ENCODE data around the gene AP2S1. TPM values are rescaled to one million over a fixed set of nuclear protein-coding genes. Genes with fewer than 3 reads are reported as not detected.

The AP2S1 gene
- total RNA-seq, 4 donors from 2014 or later, result 69.3 to 126 (median 97.3) TPM

DNA sequence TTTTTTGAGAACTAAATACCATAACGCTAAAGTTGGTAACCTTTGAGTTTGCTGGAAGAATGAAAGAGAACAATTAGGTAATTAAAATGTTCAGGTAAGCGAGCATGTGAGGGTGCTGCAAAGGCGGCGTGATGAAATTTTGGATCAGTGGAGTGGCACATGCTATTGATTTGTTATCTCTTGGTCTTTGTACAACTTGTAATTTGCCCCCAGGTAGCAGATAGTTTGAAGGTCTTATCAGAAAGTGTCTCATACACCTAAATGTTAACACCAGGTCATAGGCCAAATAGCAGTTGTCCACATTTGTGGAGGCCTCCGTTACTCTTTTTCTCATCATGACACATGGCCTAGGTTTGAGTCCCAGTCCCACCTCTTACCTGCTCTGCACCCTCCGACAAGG is 25.0 kb upstream of the AP2S1 start:
- no peak for TF ChIP-seq CTCF (IDR thresholded peaks at IDR 0.05; ENCODE audit: low read depth)

GRCh38 chr19:46875234-46875633 is 24.6 kb upstream of the AP2S1 start:
- TF ChIP-seq CTCF (IDR thresholded peaks at IDR 0.05; ENCODE audit: low read depth), result no peak

- no peak for TF ChIP-seq CTCF (IDR thresholded peaks at IDR 0.05; ENCODE audit: low read depth)
These were observed 22.3 kb upstream of the AP2S1 start for GRCh38 chr19:46872967-46873366.

DNA sequence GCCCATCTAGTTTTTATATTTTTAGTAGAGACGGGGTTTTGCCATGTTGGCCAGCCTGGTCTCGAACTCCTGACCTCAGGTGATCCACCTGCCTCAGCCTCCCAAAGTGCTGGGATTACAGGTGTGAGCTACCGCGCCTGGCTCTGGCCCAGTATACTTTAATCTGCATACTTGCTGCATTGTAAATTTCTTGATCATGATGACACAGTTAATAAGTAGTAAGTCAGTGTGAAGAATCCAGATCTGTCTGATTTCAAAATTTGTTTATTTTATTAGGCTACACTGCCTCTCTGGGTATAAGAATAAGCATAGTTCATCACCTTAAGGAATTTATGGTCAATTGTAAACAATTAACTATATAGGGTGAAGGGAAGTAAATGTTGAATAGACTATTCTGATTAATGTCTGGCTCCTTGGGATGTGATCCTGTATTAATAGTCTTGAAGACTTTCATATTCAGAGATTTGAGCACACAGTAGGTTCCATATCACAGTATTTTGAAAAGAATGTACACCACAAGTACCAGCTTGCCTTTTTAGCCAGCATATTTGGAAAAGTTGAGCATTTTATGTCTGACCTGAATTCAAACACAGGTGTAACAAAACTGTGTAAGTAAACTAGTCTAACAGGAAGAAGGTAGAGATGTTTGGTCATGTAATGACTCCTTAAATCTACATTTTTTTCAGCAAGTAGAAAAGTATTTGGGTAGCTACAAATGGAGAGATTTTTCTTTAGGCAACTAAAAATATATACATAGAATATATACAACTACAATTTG is 17.6 kb upstream of the AP2S1 start:
- TF ChIP-seq CTCF (IDR thresholded peaks at IDR 0.05; ENCODE audit: low read depth), result no peak

- TF ChIP-seq CTCF (IDR thresholded peaks at IDR 0.05; ENCODE audit: low read depth), result no peak
These were observed 16.5 kb upstream of the AP2S1 start for GRCh38 chr19:46867170-46867569.

- no peak for TF ChIP-seq CTCF (IDR thresholded peaks at IDR 0.05; ENCODE audit: low read depth)
These were observed 15.9 kb upstream of the AP2S1 start for GRCh38 chr19:46866407-46867136.

DNA sequence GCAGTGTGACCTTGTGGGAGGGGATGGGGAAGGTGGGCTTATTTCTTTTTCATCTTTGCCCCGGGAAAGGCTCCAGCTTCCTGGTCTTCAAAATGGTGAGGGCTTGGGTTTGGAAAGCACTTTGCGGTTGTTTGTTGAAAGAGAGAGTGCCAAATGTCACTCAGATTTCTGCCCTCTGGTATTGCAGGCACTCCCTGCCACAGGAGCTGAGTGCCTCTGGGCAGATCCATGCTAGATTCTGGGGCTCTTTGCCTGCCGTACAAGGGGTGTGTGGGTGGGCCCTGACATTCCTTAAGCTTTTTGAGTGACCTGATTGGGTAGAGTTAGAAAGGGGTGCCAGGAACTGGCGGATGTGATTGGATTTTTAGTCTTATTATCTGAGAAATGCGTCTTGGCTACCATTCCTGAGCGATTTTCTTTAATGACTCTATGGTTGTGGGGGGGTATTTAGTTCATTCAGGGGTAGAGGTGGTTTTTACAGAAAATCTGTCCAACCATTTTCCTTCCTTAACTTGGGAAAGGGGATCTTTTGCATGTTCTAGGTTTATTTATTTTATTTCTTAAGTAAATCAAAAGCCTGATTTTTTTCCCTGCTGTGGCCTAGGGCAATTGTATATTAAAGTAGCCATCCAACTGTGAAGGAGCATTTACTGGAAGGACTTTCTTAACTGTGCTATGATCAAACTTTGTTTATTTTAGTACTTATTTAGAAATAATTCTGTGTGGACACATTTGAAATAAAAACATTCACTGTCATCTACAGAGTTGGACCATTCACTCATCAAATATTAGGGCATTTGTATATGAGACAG is 13.4 kb upstream of the AP2S1 start:
- TF ChIP-seq CTCF (IDR thresholded peaks at IDR 0.05; ENCODE audit: low read depth), result no peak

All from subcutaneous adipose tissue (tissue), 4 donors.